Activated naive CD8-positive, alpha-beta T cell treated with anti-CD3 and anti-CD28 coated beads, Interleukin-2, amount 10 ng/mL, durations not matched to agents 7 days and 5 days (primary cell): ENCODE results near the gene WASF3. TPM values are rescaled to one million over a fixed set of nuclear protein-coding genes. Genes with fewer than 3 reads are reported as not detected.

Experiments used
- ATAC-seq: fragments of 150-1000 bp; cut with Tn5 transposase; one replicate; pipeline ENCODE4 v1.10.0; 2021; ENCODE audit warnings: low read depth, moderate library complexity
- POLR2A ChIA-PET: fragments of 350-600 bp; sonication (Branson Sonifier 250); formaldehyde crosslinking; loops from one replicate; lab custom pipeline; 2021; ENCODE audit warnings: antibody characterized with exemption; lab: Charles Lee
- DNase-seq: peaks from one replicate; pipeline ENCODE4 v3.0.0; 2021
- H3K27ac Mint-ChIP-seq: one replicate; pipeline ENCODE4 v1.8.0; 2022; ENCODE audit warnings: mild to moderate bottlenecking, mixed read lengths
- H3K27me3 Mint-ChIP-seq: one replicate; pipeline ENCODE4 v1.8.0; 2022; ENCODE audit warnings: mild to moderate bottlenecking, moderate library complexity, mixed read lengths
- H3K36me3 Mint-ChIP-seq: one replicate; pipeline ENCODE4 v1.8.0; 2021; ENCODE audit warnings: mild to moderate bottlenecking, mixed read lengths
- H3K4me1 Mint-ChIP-seq: one replicate; pipeline ENCODE4 v1.8.0; 2021; ENCODE audit warnings: mixed read lengths
- H3K4me3 Mint-ChIP-seq: one replicate; pipeline ENCODE4 v1.8.0; 2022; ENCODE audit warnings: mild to moderate bottlenecking, moderate library complexity, mixed read lengths
- H3K9me3 Mint-ChIP-seq: one replicate; pipeline ENCODE4 v1.8.0; 2021; ENCODE audit warnings: mixed read lengths
- total RNA-seq, 2 experiments: library from RNA; stranded (reverse); gene quantifications; one replicate each; pipeline ENCODE4 v1.2.3, GENCODE V29; 2021

WASF3 gene
- total RNA-seq, 2 experiments from 2014 or later: not detected

GRCh38 chr13:26694609-26695359 lies 137.3 kb downstream of the WASF3 start:
- POLR2A ChIA-PET: interaction anchor here (1.3 kb wide), 1 partner anchor 36 kb away, joined by 3 read pairs; no protein-coding TSS in a partner anchor
- Mint-ChIP-seq H3K4me3 (no peak overlapping the region), H3K27ac (no peak overlapping the region), H3K9me3 (peaks cover 5% of the 10 kb centered on the region), H3K4me1 (no peaks in the 10 kb centered on the region), H3K36me3 (no peaks in the 10 kb centered on the region), H3K27me3 (peaks cover 7% of the 10 kb centered on the region)
- DNase-seq (no peak), ATAC-seq (no peak)

- POLR2A ChIA-PET: interaction anchor here (1.3 kb wide), 1 partner anchor 36 kb away, joined by 3 read pairs; no protein-coding TSS in a partner anchor
- peaks cover 2% of the 10 kb centered on the region for H3K27me3 Mint-ChIP-seq
- no peak overlapping the region for H3K27ac Mint-ChIP-seq
Observed at GRCh38 chr13:26695360-26695705, 137.8 kb downstream of the WASF3 start.

GRCh38 chr13:26695891-26696311 lies 138.4 kb downstream of the WASF3 start:
- Mint-ChIP-seq H3K4me3 (no peak overlapping the region), H3K9me3 (peaks cover 3% of the 10 kb centered on the region), H3K27me3 (peaks cover 2% of the 10 kb centered on the region), H3K36me3 (no peaks in the 10 kb centered on the region), H3K27ac (no peak overlapping the region), H3K4me1 (no peaks in the 10 kb centered on the region)
- ATAC-seq: no peak
- DNase-seq: no peak
- POLR2A ChIA-PET: interaction anchor here (1.3 kb wide), 1 partner anchor 37 kb away, joined by 3 read pairs; no protein-coding TSS in a partner anchor

More at GRCh38 chr13:26695360-26695705, 137.8 kb downstream of the WASF3 start:
- no peaks in the 10 kb centered on the region for H3K4me1 Mint-ChIP-seq
- H3K9me3 Mint-ChIP-seq: peaks cover 3% of the 10 kb centered on the region
- H3K4me3 Mint-ChIP-seq: no peak overlapping the region
- ATAC-seq (no peak), DNase-seq (no peak)
- no peaks in the 10 kb centered on the region for H3K36me3 Mint-ChIP-seq

- ATAC-seq (no peak), DNase-seq (no peak)
- H3K27me3 Mint-ChIP-seq: peaks cover 11% of the 10 kb centered on the region
- POLR2A ChIA-PET: no interaction called here
- no peaks in the 10 kb centered on the region for H3K9me3 Mint-ChIP-seq
- no peak overlapping the region for H3K27ac Mint-ChIP-seq
- no peak overlapping the region for H3K4me3 Mint-ChIP-seq
- no peaks in the 10 kb centered on the region for H3K4me1 Mint-ChIP-seq
- no peaks in the 10 kb centered on the region for H3K36me3 Mint-ChIP-seq
Observed at GRCh38 chr13:26697069-26697955, 139.8 kb downstream of the WASF3 start.

- no peaks in the 10 kb centered on the region for H3K36me3 Mint-ChIP-seq
- H3K4me3 Mint-ChIP-seq: no peak overlapping the region
- H3K27me3 Mint-ChIP-seq: peaks cover 12% of the 10 kb centered on the region
- H3K4me1 Mint-ChIP-seq: no peaks in the 10 kb centered on the region
- no peaks in the 10 kb centered on the region for H3K9me3 Mint-ChIP-seq
- ATAC-seq (peak; percentile 45), DNase-seq (peak; percentile 86)
- no peak overlapping the region for H3K27ac Mint-ChIP-seq
- POLR2A ChIA-PET: interaction anchor here (1.2 kb wide), 1 partner anchor 513 kb away, joined by 16 read pairs; no protein-coding TSS in a partner anchor
Observed at GRCh38 chr13:26698392-26699196, 141.1 kb downstream of the WASF3 start.

- POLR2A ChIA-PET: interaction anchor here (1.2 kb wide), 1 partner anchor 514 kb away, joined by 16 read pairs; no protein-coding TSS in a partner anchor
- Mint-ChIP-seq H3K27me3 (peaks cover 12% of the 10 kb centered on the region), H3K27ac (no peak overlapping the region), H3K9me3 (no peaks in the 10 kb centered on the region), H3K36me3 (no peaks in the 10 kb centered on the region), H3K4me1 (no peaks in the 10 kb centered on the region), H3K4me3 (no peak overlapping the region)
- no peak for ATAC-seq
- DNase-seq: no peak
Observed at GRCh38 chr13:26699197-26699490, 141.7 kb downstream of the WASF3 start.

GRCh38 chr13:26705536-26705935 lies 148.1 kb downstream of the WASF3 start:
- no peak for ATAC-seq
- Mint-ChIP-seq H3K27me3 (peaks cover 18% of the 10 kb centered on the region), H3K4me3 (no peak overlapping the region), H3K36me3 (no peaks in the 10 kb centered on the region), H3K9me3 (no peaks in the 10 kb centered on the region), H3K4me1 (no peaks in the 10 kb centered on the region), H3K27ac (no peak overlapping the region)
- POLR2A ChIA-PET: no interaction called here
- DNase-seq: no peak

- peaks cover 16% of the 10 kb centered on the region for H3K27me3 Mint-ChIP-seq
- POLR2A ChIA-PET: no interaction called here
- H3K27ac Mint-ChIP-seq: no peak overlapping the region
- no peak overlapping the region for H3K4me3 Mint-ChIP-seq
- no peaks in the 10 kb centered on the region for H3K36me3 Mint-ChIP-seq
- no peak for DNase-seq
- ATAC-seq: no peak
- H3K4me1 Mint-ChIP-seq: peaks cover 7% of the 10 kb centered on the region
- no peaks in the 10 kb centered on the region for H3K9me3 Mint-ChIP-seq
Observed at GRCh38 chr13:26706381-26706780, 148.9 kb downstream of the WASF3 start.

- peak; percentile 86 for ATAC-seq
- Mint-ChIP-seq H3K9me3 (no peaks in the 10 kb centered on the region), H3K4me3 (no peak overlapping the region), H3K27me3 (peaks cover 9% of the 10 kb centered on the region), H3K36me3 (no peaks in the 10 kb centered on the region), H3K4me1 (peaks cover 8% of the 10 kb centered on the region), H3K27ac (no peak overlapping the region)
- DNase-seq: peak; percentile 42
- POLR2A ChIA-PET: no interaction called here
Observed at GRCh38 chr13:26707122-26708006, 149.9 kb downstream of the WASF3 start.

- Mint-ChIP-seq H3K4me3 (no peak overlapping the region), H3K36me3 (no peaks in the 10 kb centered on the region), H3K27ac (no peak overlapping the region), H3K4me1 (peaks cover 8% of the 10 kb centered on the region), H3K27me3 (peaks cover 8% of the 10 kb centered on the region), H3K9me3 (peaks cover 5% of the 10 kb centered on the region)
- POLR2A ChIA-PET: no interaction called here
- DNase-seq (no peak), ATAC-seq (no peak)
Observed at GRCh38 chr13:26708007-26708297, 150.5 kb downstream of the WASF3 start.

- Mint-ChIP-seq H3K9me3 (peaks cover 6% of the 10 kb centered on the region), H3K36me3 (no peaks in the 10 kb centered on the region), H3K4me3 (no peak overlapping the region), H3K27me3 (peaks cover 4% of the 10 kb centered on the region), H3K27ac (peak overlapping the region; percentile 48), H3K4me1 (peaks cover 10% of the 10 kb centered on the region)
- no peak for DNase-seq
- ATAC-seq: no peak
- POLR2A ChIA-PET: no interaction called here
Observed at GRCh38 chr13:26709461-26709860, 152.0 kb downstream of the WASF3 start.

- POLR2A ChIA-PET: interaction anchor here (0.6 kb wide), 1 partner anchor 206 kb away, joined by 7 read pairs; no protein-coding TSS in a partner anchor
- H3K27ac Mint-ChIP-seq: no peak overlapping the region
- H3K4me1 Mint-ChIP-seq: peaks cover 10% of the 10 kb centered on the region
- H3K9me3 Mint-ChIP-seq: peaks cover 7% of the 10 kb centered on the region
- no peak overlapping the region for H3K4me3 Mint-ChIP-seq
- ATAC-seq (no peak), DNase-seq (no peak)
- no peaks in the 10 kb centered on the region for H3K36me3 Mint-ChIP-seq
- H3K27me3 Mint-ChIP-seq: peaks cover 4% of the 10 kb centered on the region
Observed at GRCh38 chr13:26710166-26710565, 152.7 kb downstream of the WASF3 start.
